SK-N-SH treated with all-trans-retinoic acid at 6 μM for 48 hours (cell line): ENCODE results near the gene STYXL1.
A peak's percentile ranks its signal among the peaks of the same experiment; 100 is the strongest.

Experiments used
- ATAC-seq: fragments of 200-7000 bp; cut with Tn5 transposase; 3 replicates; pipeline ENCODE4 v1.9.1; 2020; ENCODE audit warnings: mild to moderate bottlenecking, moderate library complexity
- ARNTL ChIP-seq: fragments of 450-650 bp; formaldehyde crosslinking; IDR thresholded peaks from 2 replicates; pipeline ENCODE4 v1.5.0; 2020; ENCODE audit warnings: low read depth, mild to moderate bottlenecking, moderate library complexity, borderline replicate concordance
- BACH2 ChIP-seq: fragments of 250-450 bp; sonication (Bioruptor Pico); IDR thresholded peaks from 2 replicates; pipeline ENCODE4 v1.9.0; 2021; ENCODE audit warnings: mild to moderate bottlenecking, borderline replicate concordance
- CREB5 ChIP-seq: fragments of 250-450 bp; sonication (Bioruptor Pico); IDR thresholded peaks from 2 replicates; pipeline ENCODE4 v1.5.1; 2020; ENCODE audit warnings: low read depth, mild to moderate bottlenecking, moderate library complexity
- CSDC2 ChIP-seq: fragments of 250-450 bp; sonication (Bioruptor Pico); IDR thresholded peaks from 2 replicates; pipeline ENCODE4 v1.5.0; 2020; ENCODE audit warnings: mild to moderate bottlenecking, moderate library complexity
- CSRNP3 ChIP-seq: fragments of 250-450 bp; sonication (Bioruptor Pico); IDR thresholded peaks from 2 replicates; pipeline ENCODE4 v1.5.1; 2021; ENCODE audit warnings: mild to moderate bottlenecking, moderate library complexity
- ESRRG ChIP-seq: fragments of 250-450 bp; sonication (Bioruptor Pico); IDR thresholded peaks from 2 replicates; pipeline ENCODE4 v1.6.1; 2021; ENCODE audit warnings: mild to moderate bottlenecking
- GLIS3 ChIP-seq: fragments of 250-450 bp; sonication (Bioruptor Pico); IDR thresholded peaks from 2 replicates; pipeline ENCODE4 v1.5.0; 2020; ENCODE audit warnings: mild to moderate bottlenecking, moderate library complexity
- ISL1 ChIP-seq: fragments of 250-450 bp; sonication (Bioruptor Pico); IDR thresholded peaks from 2 replicates; pipeline ENCODE4 v2.1.2; 2022; ENCODE audit warnings: mild to moderate bottlenecking, moderate library complexity
- OSR1 ChIP-seq: fragments of 250-450 bp; sonication (Bioruptor Pico); IDR thresholded peaks from 2 replicates; pipeline ENCODE4 v1.8.0; 2022; ENCODE audit warnings: moderate library complexity, mild to moderate bottlenecking, inconsistent platforms
- PATZ1 ChIP-seq: fragments of 250-450 bp; sonication (Bioruptor Pico); IDR thresholded peaks from 2 replicates; pipeline ENCODE4 v1.8.0; 2020; ENCODE audit warnings: mild to moderate bottlenecking, moderate library complexity, borderline replicate concordance
- POU6F1 ChIP-seq: fragments of 250-450 bp; sonication (Bioruptor Pico); IDR thresholded peaks from 2 replicates; pipeline ENCODE4 v1.8.0; 2021; ENCODE audit warnings: low read depth, mild to moderate bottlenecking, moderate library complexity, borderline replicate concordance
- PPARA ChIP-seq: fragments of 250-450 bp; sonication (Bioruptor Pico); IDR thresholded peaks from 2 replicates; pipeline ENCODE4 v1.5.0; 2020; ENCODE audit warnings: mild to moderate bottlenecking, borderline replicate concordance
- RARB ChIP-seq: fragments of 250-450 bp; sonication (Bioruptor Pico); IDR thresholded peaks from 2 replicates; pipeline ENCODE4 v1.8.0; 2021; ENCODE audit warnings: mild to moderate bottlenecking, moderate library complexity
- TCF4 ChIP-seq: fragments of 250-450 bp; sonication (Bioruptor Pico); IDR thresholded peaks from 2 replicates; pipeline ENCODE4 v1.8.0; 2021; ENCODE audit warnings: mild to moderate bottlenecking, moderate library complexity, borderline replicate concordance
- TOX ChIP-seq: fragments of 250-450 bp; sonication (Bioruptor Pico); IDR thresholded peaks from 2 replicates; pipeline ENCODE4 v1.8.0; 2021; ENCODE audit warnings: mild to moderate bottlenecking, moderate library complexity, borderline replicate concordance
- TSHZ2 ChIP-seq: fragments of 250-450 bp; sonication (Bioruptor Pico); IDR thresholded peaks from 2 replicates; pipeline ENCODE4 v1.5.0; 2020; ENCODE audit warnings: mild to moderate bottlenecking, moderate library complexity
- ZC3H10 ChIP-seq: fragments of 250-450 bp; sonication (Bioruptor Pico); IDR thresholded peaks from 2 replicates; pipeline ENCODE4 v1.5.1; 2021; ENCODE audit warnings: mild to moderate bottlenecking, moderate library complexity
- ZFP3 ChIP-seq: fragments of 250-450 bp; sonication (Bioruptor Pico); IDR thresholded peaks from 2 replicates; pipeline ENCODE4 v1.5.0; 2020; ENCODE audit warnings: mild to moderate bottlenecking, moderate library complexity
- ZFP30 ChIP-seq: fragments of 450-650 bp; formaldehyde crosslinking; IDR thresholded peaks from 2 replicates; pipeline ENCODE4 v1.5.0; 2022; ENCODE audit warnings: mild to moderate bottlenecking, moderate library complexity
- ZNF8 ChIP-seq: fragments of 450-650 bp; formaldehyde crosslinking; IDR thresholded peaks from 2 replicates; pipeline ENCODE4 v1.5.0; 2020; ENCODE audit warnings: mild to moderate bottlenecking, moderate library complexity

Gene STYXL1

GRCh38 chr7:75962607-75963380 lies 85.0 kb downstream of the STYXL1 start:
- no peak for TF ChIP-seq ZFP3 (CRISPR knock-in tag)
- TF ChIP-seq BACH2: no peak
- TF ChIP-seq TSHZ2 (CRISPR knock-in tag): peak; percentile 47; the same call in 1 of the 2 replicates
- no peak for ATAC-seq

- ATAC-seq: peak; percentile 32; the same call in 2 of the 3 replicates
- no peak for TF ChIP-seq CSRNP3
- TF ChIP-seq CSDC2 (CRISPR knock-in tag): no peak
- no peak for TF ChIP-seq ESRRG
- TF ChIP-seq PATZ1 (CRISPR knock-in tag): no peak
- TF ChIP-seq GLIS3 (CRISPR knock-in tag): no peak
- TF ChIP-seq RARB (CRISPR knock-in tag): no peak
- no peak for TF ChIP-seq ARNTL
- TF ChIP-seq ZNF8 (CRISPR knock-in tag): no peak
- no peak for TF ChIP-seq CREB5 (CRISPR knock-in tag)
- TF ChIP-seq ZFP3 (CRISPR knock-in tag): no peak
- no peak for TF ChIP-seq TOX (CRISPR knock-in tag)
- TF ChIP-seq PPARA (CRISPR knock-in tag): no peak
- no peak for TF ChIP-seq TSHZ2 (CRISPR knock-in tag)
- no peak for TF ChIP-seq OSR1 (CRISPR knock-in tag)
- TF ChIP-seq BACH2: no peak
- no peak for TF ChIP-seq TCF4 (CRISPR knock-in tag)
- TF ChIP-seq POU6F1 (CRISPR knock-in tag): no peak
- TF ChIP-seq ISL1 (CRISPR knock-in tag): no peak
- no peak for TF ChIP-seq ZC3H10 (CRISPR knock-in tag)
- no peak for TF ChIP-seq ZFP30 (CRISPR knock-in tag)
These were observed 86.6 kb downstream of the STYXL1 start for GRCh38 chr7:75961218-75961617.
